ENCODE results near the gene TRMO. TPM values are rescaled to one million over a fixed set of nuclear protein-coding genes. Genes with fewer than 3 reads are reported as not detected.

Gene TRMO
- total RNA-seq, 1 experiment from 2014 or later, result 8.6 TPM

DNA sequence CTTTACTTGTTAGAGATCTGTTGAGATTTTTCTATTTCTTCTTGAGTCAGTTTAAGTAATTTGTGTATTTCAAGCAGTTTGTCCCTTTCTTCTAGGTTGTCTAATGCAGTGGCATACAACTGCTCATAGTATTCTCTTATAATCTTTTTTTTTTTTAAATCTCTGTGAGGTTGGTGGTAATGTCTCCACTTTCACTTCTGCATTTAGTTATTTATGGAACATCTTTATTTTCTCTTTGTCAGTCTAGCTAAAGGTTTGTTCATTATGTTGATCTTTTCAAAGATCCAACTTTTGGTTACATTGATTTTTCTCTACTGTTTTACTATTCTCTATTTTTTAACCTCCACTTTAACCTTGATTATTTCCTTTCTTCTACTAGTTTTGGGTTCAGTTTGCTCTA is 55.5 kb downstream of the TRMO start:
- no peaks in the 10 kb centered on the region for H3K79me1 ChIP-seq (ENCODE audit: insufficient read depth, low read depth, low read length, poor library complexity, severe bottlenecking)
- H2BK12ac ChIP-seq (ENCODE audit: insufficient read length, low read depth, low read length), result no peak overlapping the region
- H3K18ac ChIP-seq (ENCODE audit: insufficient read length, low read depth, low read length), result no peak overlapping the region
- peaks cover 13 to 21% of the 10 kb centered on the region in 2 experiments for H3K4me1 Mint-ChIP-seq
- no peaks in the 10 kb centered on the region for H3K23me2 ChIP-seq (ENCODE audit: insufficient read length, low read depth, low read length, poor library complexity, severe bottlenecking)
- H3K4ac ChIP-seq (ENCODE audit: low read depth, low read length), result no peak overlapping the region
- H2BK15ac ChIP-seq (ENCODE audit: low read depth, low read length), result no peak overlapping the region
- no peak overlapping the region for H2BK5ac ChIP-seq (ENCODE audit: insufficient read length, low read length)
- H3K14ac ChIP-seq (ENCODE audit: insufficient read depth, low read length), result no peak overlapping the region
- peaks cover 6% of the 10 kb centered on the region; the same call in 1 of the 2 replicates for H3K4me1 ChIP-seq (ENCODE audit: insufficient read depth, low read length)
- H2BK120ac ChIP-seq (ENCODE audit: low read depth, low read length, poor library complexity, severe bottlenecking), result no peak overlapping the region
- peaks cover 5% of the 10 kb centered on the region; the same call in 1 of the 2 replicates for H3K27me3 ChIP-seq (ENCODE audit: insufficient read depth, low read length)
- H3K4me2 ChIP-seq (ENCODE audit: insufficient read depth, insufficient read length, low read length), result no peak overlapping the region
- H2AK5ac ChIP-seq (ENCODE audit: insufficient read length, low read length), result no peak overlapping the region
- H3K9me3 ChIP-seq (ENCODE audit: control insufficient read depth, low read depth, low read length), result no peaks in the 10 kb centered on the region
- DNase-seq, result no peak
- H3K56ac ChIP-seq (ENCODE audit: insufficient read length, low read depth, low read length), result no peak overlapping the region
- H4K20me1 ChIP-seq (ENCODE audit: control insufficient read depth, insufficient read depth, insufficient read length), result no peaks in the 10 kb centered on the region
- H3T11ph ChIP-seq (ENCODE audit: low read length), result no peak overlapping the region
- H3K27ac Mint-ChIP-seq, result no peak overlapping the region
- H3K27me3 Mint-ChIP-seq (ENCODE audit: low read depth), result peaks cover 80% of the 10 kb centered on the region
- no peaks in the 10 kb centered on the region for H3K79me2 ChIP-seq (ENCODE audit: insufficient read depth, low read length)
- no peak overlapping the region for H2AFZ ChIP-seq (ENCODE audit: low read length)
- peaks cover 14% of the 10 kb centered on the region in 2 experiments for H3K9me3 Mint-ChIP-seq
- H3K36me3 Mint-ChIP-seq (ENCODE audit: insufficient read depth in 1 of 3, low read depth in 3 of 3), result peaks cover 0 to 13% (median 0%) of the 10 kb centered on the region in 3 experiments; a peak in 3 of 7 replicates
- H4K8ac ChIP-seq (replicated peaks; ENCODE audit: insufficient read length, low read depth, low read length), result no peak overlapping the region
- no peak overlapping the region for H3K4me3 Mint-ChIP-seq
- no peak overlapping the region for H3K23ac ChIP-seq (ENCODE audit: insufficient read length, low read depth, low read length)
- no peak overlapping the region for H2BK20ac ChIP-seq (ENCODE audit: low read depth, low read length, poor library complexity, severe bottlenecking)
- TF ChIP-seq, protein P1, sequence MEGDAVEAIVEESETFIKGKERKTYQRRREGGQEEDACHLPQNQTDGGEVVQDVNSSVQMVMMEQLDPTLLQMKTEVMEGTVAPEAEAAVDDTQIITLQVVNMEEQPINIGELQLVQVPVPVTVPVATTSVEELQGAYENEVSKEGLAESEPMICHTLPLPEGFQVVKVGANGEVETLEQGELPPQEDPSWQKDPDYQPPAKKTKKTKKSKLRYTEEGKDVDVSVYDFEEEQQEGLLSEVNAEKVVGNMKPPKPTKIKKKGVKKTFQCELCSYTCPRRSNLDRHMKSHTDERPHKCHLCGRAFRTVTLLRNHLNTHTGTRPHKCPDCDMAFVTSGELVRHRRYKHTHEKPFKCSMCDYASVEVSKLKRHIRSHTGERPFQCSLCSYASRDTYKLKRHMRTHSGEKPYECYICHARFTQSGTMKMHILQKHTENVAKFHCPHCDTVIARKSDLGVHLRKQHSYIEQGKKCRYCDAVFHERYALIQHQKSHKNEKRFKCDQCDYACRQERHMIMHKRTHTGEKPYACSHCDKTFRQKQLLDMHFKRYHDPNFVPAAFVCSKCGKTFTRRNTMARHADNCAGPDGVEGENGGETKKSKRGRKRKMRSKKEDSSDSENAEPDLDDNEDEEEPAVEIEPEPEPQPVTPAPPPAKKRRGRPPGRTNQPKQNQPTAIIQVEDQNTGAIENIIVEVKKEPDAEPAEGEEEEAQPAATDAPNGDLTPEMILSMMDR (conservative IDR thresholded peaks at IDR 0.05), result no peak
- H3K9ac ChIP-seq (ENCODE audit: extremely low read depth, insufficient read length, low read length), result no peak overlapping the region
- H4K91ac ChIP-seq (ENCODE audit: insufficient read length, low read depth, low read length), result no peak overlapping the region
- H4K5ac ChIP-seq (ENCODE audit: insufficient read length, low read depth, low read length), result no peak overlapping the region
- no peak overlapping the region for H3K27ac ChIP-seq (ENCODE audit: insufficient read length, low read depth, low read length)

Measured in H9 (cell line).